ENCODE data around the gene FCRL5. TPM values are rescaled to one million over a fixed set of nuclear protein-coding genes. Genes with fewer than 3 reads are reported as not detected.

FCRL5 gene
- total RNA-seq, 1 experiment from 2014 or later: not detected

- no TSS peak for BruUV-seq (replicated peaks)
- Histone ChIP-seq H3K4me1 (replicated peaks; ENCODE audit: insufficient read depth) (no peaks in the 10 kb centered on the region), H3K27me3 (ENCODE audit: insufficient read depth, low read depth) (no peaks in the 10 kb centered on the region), H4K20me1 (ENCODE audit: insufficient read depth) (no peaks in the 10 kb centered on the region), H3K4me3 (no peak overlapping the region), H3K79me2 (ENCODE audit: low read depth) (no peaks in the 10 kb centered on the region), H3K9me3 (ENCODE audit: insufficient read depth, low read depth) (no peaks in the 10 kb centered on the region), H3K4me2 (no peak overlapping the region), H3K27ac (no peak overlapping the region), H3K9me2 (ENCODE audit: insufficient read depth) (no peaks in the 10 kb centered on the region), H3K36me3 (ENCODE audit: low read depth) (no peaks in the 10 kb centered on the region), H3F3A (ENCODE audit: insufficient read depth, low read depth) (no peaks in the 10 kb centered on the region), H2AFZ (no peak overlapping the region)
- DNase-seq: no peak
- ChIA-PET POLR2A (ENCODE audit: unreplicated experiment) (no interaction called here), CTCF (interaction anchor here (0.6 kb wide), 1 partner anchor 46 kb away, joined by 3 read pairs; no protein-coding TSS in a partner anchor)
- TF ChIP-seq CTCF (conservative IDR thresholded peaks at IDR 0.05) (no peak), EZH2 (IDR thresholded peaks at IDR 0.05; ENCODE audit: low read depth) (no peak)
- intact Hi-C loops (cut with micrococcal nuclease; ENCODE audit: unreplicated experiment): no loop called here
Observed at GRCh38 chr1:157472959-157473358, 79.4 kb downstream of the FCRL5 start.

- H3K4me1 ChIP-seq (replicated peaks; ENCODE audit: insufficient read depth): no peaks in the 10 kb centered on the region
- no peaks in the 10 kb centered on the region for H3F3A ChIP-seq (ENCODE audit: insufficient read depth, low read depth)
- intact Hi-C loops (cut with micrococcal nuclease; ENCODE audit: unreplicated experiment): no loop called here
- H3K36me3 ChIP-seq (ENCODE audit: low read depth): no peaks in the 10 kb centered on the region
- no peaks in the 10 kb centered on the region for H3K79me2 ChIP-seq (ENCODE audit: low read depth)
- no TSS peak for BruUV-seq (replicated peaks)
- ChIA-PET CTCF (no interaction called here), POLR2A (ENCODE audit: unreplicated experiment) (no interaction called here)
- H3K4me3 ChIP-seq: no peak overlapping the region
- DNase-seq: no peak
- H3K9me2 ChIP-seq (ENCODE audit: insufficient read depth): no peaks in the 10 kb centered on the region
- no peak for TF ChIP-seq CTCF (conservative IDR thresholded peaks at IDR 0.05)
- TF ChIP-seq EZH2 (IDR thresholded peaks at IDR 0.05; ENCODE audit: low read depth): no peak
- no peaks in the 10 kb centered on the region for H3K27me3 ChIP-seq (ENCODE audit: insufficient read depth, low read depth)
- no peak overlapping the region for H2AFZ ChIP-seq
- no peaks in the 10 kb centered on the region for H3K9me3 ChIP-seq (ENCODE audit: insufficient read depth, low read depth)
- H3K4me2 ChIP-seq: no peak overlapping the region
- no peak overlapping the region for H3K27ac ChIP-seq
- H4K20me1 ChIP-seq (ENCODE audit: insufficient read depth): no peaks in the 10 kb centered on the region
Observed at GRCh38 chr1:157472056-157472701, 80.1 kb downstream of the FCRL5 start.

- no peak for DNase-seq
- Histone ChIP-seq H3K4me3 (no peak overlapping the region), H3K9me3 (ENCODE audit: insufficient read depth, low read depth) (no peaks in the 10 kb centered on the region), H3K4me2 (no peak overlapping the region), H3K79me2 (ENCODE audit: low read depth) (no peaks in the 10 kb centered on the region), H3K27me3 (ENCODE audit: insufficient read depth, low read depth) (no peaks in the 10 kb centered on the region), H3F3A (ENCODE audit: insufficient read depth, low read depth) (no peaks in the 10 kb centered on the region), H3K9me2 (ENCODE audit: insufficient read depth) (no peaks in the 10 kb centered on the region), H3K4me1 (replicated peaks; ENCODE audit: insufficient read depth) (no peaks in the 10 kb centered on the region), H3K27ac (no peak overlapping the region), H2AFZ (no peak overlapping the region), H3K36me3 (ENCODE audit: low read depth) (no peaks in the 10 kb centered on the region), H4K20me1 (ENCODE audit: insufficient read depth) (no peaks in the 10 kb centered on the region)
- POLR2A ChIA-PET (ENCODE audit: unreplicated experiment): no interaction called here
- no peak for TF ChIP-seq EZH2 (IDR thresholded peaks at IDR 0.05; ENCODE audit: low read depth)
- no peak for TF ChIP-seq CTCF (conservative IDR thresholded peaks at IDR 0.05)
- BruUV-seq (replicated peaks): no TSS peak
- CTCF ChIA-PET: no interaction called here
- intact Hi-C loops (cut with micrococcal nuclease; ENCODE audit: unreplicated experiment): no loop called here
Observed at GRCh38 chr1:157471531-157471930, 80.8 kb downstream of the FCRL5 start.
